HepG2 (cell line): ENCODE results near the gene PARG. TPM values are rescaled to one million over a fixed set of nuclear protein-coding genes. Genes with fewer than 3 reads are reported as not detected.
"Not testable (repeated sequence)": the region's sequence is repeated elsewhere in the genome, so short reads cannot be mapped to it uniquely, and the experiment has no call there.

Experiments
- ATAC-seq: fragments of 200-7000 bp; cut with Tn5 transposase; 3 replicates; pipeline ENCODE4 v1.9.1; 2020; ENCODE audit warnings: mild to moderate bottlenecking, moderate library complexity
- BruUV-seq: library from RNA; stranded (reverse); fragments of 400-500 nt; replicated peaks from 2 replicates; lab custom pipeline; 2021; lab: Mats Ljungman, UMichigan
- CTCF ChIA-PET: fragments of 300-600 bp; formaldehyde crosslinking; extraction: SDS; loops from one replicate; lab custom pipeline; 2021; ENCODE audit warnings: low total read pairs, inconsistent platforms, low intra/inter-chr PET ratio; lab: Yijun Ruan, JAX
- POLR2A ChIA-PET: fragments of 350-600 bp; sonication (Branson Sonifier 250); formaldehyde crosslinking; loops from one replicate; lab custom pipeline; 2020; ENCODE audit warnings: antibody characterized with exemption, inconsistent platforms; lab: Yijun Ruan, JAX
- DNase-seq: peaks from one replicate; pipeline ENCODE4 v3.0.0-alpha.2; 2015; ENCODE audit warnings: low spot score
- FAIRE-seq: peaks from 3 replicates; lab custom pipeline; 2011; peaks lifted over from hg19 to GRCh38; lab: Jason Lieb, UNC
- H2AFZ ChIP-seq: one replicate; pipeline ENCODE4 v1.6.1; 2011; ENCODE audit warnings: low read length, inconsistent platforms
- H3K27ac ChIP-seq: fragments of 300-600 bp; 3 replicates; pipeline ENCODE4 v1.8.0; 2011; ENCODE audit warnings: mixed run types, mild to moderate bottlenecking, mixed read lengths, low read length, inconsistent platforms; ENCODE audit not compliant: insufficient read depth; ENCODE audit errors: extremely low read length
- H3K27me3 ChIP-seq, 2 experiments: fragments of 200-600 bp in 1 of 2; 2 replicates in 1 of 2; 3 replicates in 1 of 2; pipeline versions ENCODE4 v1.6.0 to v1.8.0; 2011; ENCODE audit warnings: low read length in 2 of 2, mild to moderate bottlenecking in 2 of 2, moderate library complexity in 2 of 2, inconsistent platforms in 1 of 2; ENCODE audit not compliant: insufficient read depth in 2 of 2, control insufficient read depth in 1 of 2
- H3K36me3 ChIP-seq, 2 experiments: fragments of 200-600 bp in 1 of 2; replicated peaks in 1 of 2; 2 replicates in 1 of 2; 3 replicates in 1 of 2; pipeline versions ENCODE4 v1.5.1 to v1.8.0; 2011; ENCODE audit warnings: low read length in 2 of 2, inconsistent platforms in 1 of 2; ENCODE audit not compliant: insufficient read depth in 2 of 2, control insufficient read depth in 1 of 2
- H3K4me1 ChIP-seq: 2 replicates; pipeline ENCODE4 v1.5.1; 2012; ENCODE audit warnings: low read length, inconsistent platforms; ENCODE audit not compliant: insufficient read depth
- H3K4me2 ChIP-seq: 2 replicates; pipeline ENCODE4 v1.6.0; 2011; ENCODE audit warnings: low read depth, low read length, inconsistent platforms
- H3K4me3 ChIP-seq, 3 experiments: fragments of 200-600 bp in 1 of 3; sonication (generic), shearing (Covaris generic) in 1 of 3; replicated peaks in 1 of 3; 2 replicates each; pipeline ENCODE4 v1.5.1; 2011 to 2016; ENCODE audit warnings: low read length in 3 of 3, inconsistent platforms in 2 of 3, low read depth in 2 of 3, mild to moderate bottlenecking in 2 of 3, control low read depth in 1 of 3, mixed read lengths in 1 of 3; ENCODE audit not compliant: insufficient read depth in 1 of 3
- H3K79me2 ChIP-seq: one replicate; pipeline ENCODE4 v1.6.1; 2011; ENCODE audit warnings: low read length, inconsistent platforms; ENCODE audit not compliant: insufficient read depth
- H3K9ac ChIP-seq: 2 replicates; pipeline ENCODE4 v1.6.0; 2011; ENCODE audit warnings: mild to moderate bottlenecking, low read depth, low read length, inconsistent platforms; ENCODE audit not compliant: insufficient read depth
- H3K9me3 ChIP-seq: 2 replicates; pipeline ENCODE4 v1.5.1; 2012; ENCODE audit warnings: mild to moderate bottlenecking, low read length
- H4K20me1 ChIP-seq: 2 replicates; pipeline ENCODE4 v1.6.0; 2011; ENCODE audit warnings: inconsistent platforms, mild to moderate bottlenecking, low read length, moderate library complexity; ENCODE audit not compliant: insufficient read depth
- FOSL2 ChIP-seq: sonication (generic); formaldehyde crosslinking; IDR thresholded peaks from 2 replicates; pipeline ENCODE4 v1.4.0; 2020; ENCODE audit warnings: missing genetic modification reagents
- WGBS: methylation state at CpG from one replicate; pipeline ENCODE4 v1.1.6; 2017; ENCODE audit warnings: low lambda C conversion rate; 5-methylcytosine and 5-hydroxymethylcytosine counted together
- in situ Hi-C: cut with HindIII; loops from 2 replicates; pipeline ENCODE4 v1.10.0; 2017; ENCODE audit warnings: low pct_unique_long_range_greater_than_20kb; ENCODE audit not compliant: extremely low pct_ligation_motif_present
- intact Hi-C: fragments of 100-400 bp; cut with micrococcal nuclease; formaldehyde crosslinking; loops from one replicate; pipeline ENCODE4 v1.10.0; 2022; ENCODE audit not compliant: unreplicated experiment
- polyA plus RNA-seq, 8 experiments: library from polyadenylated mRNA; depleted of rRNA in 3 of 8; stranded (reverse) in 7 of 8; unstranded in 1 of 8; fragments of >200 nt; fragmentation: Illumina TruSeq in 4 of 8; extraction: Trizol in 4 of 8; gene quantifications; 2 replicates each; pipeline versions ENCODE4 v1.2.1 to v1.2.3, GENCODE V29; 2011 to 2016; ENCODE audit warnings: low read depth in 4 of 8, missing spikeins in 1 of 8, mixed read lengths in 1 of 8; ENCODE audit not compliant: insufficient read depth in 1 of 8
- total RNA-seq, 5 experiments: library from RNA; depleted of rRNA; stranded (reverse); fragments of >200 nt; fragmentation: Illumina TruSeq; extraction: Trizol; gene quantifications; 2 replicates each; pipeline ENCODE4 v1.2.3, GENCODE V29; 2016; ENCODE audit warnings: low read depth in 1 of 5

The PARG gene
- total and polyA plus RNA-seq, 2 of the 13 experiments (the other 11 are each of a cell fraction or from before 2014, with no cell fraction given) = 11.4 to 37.2 TPM

DNA sequence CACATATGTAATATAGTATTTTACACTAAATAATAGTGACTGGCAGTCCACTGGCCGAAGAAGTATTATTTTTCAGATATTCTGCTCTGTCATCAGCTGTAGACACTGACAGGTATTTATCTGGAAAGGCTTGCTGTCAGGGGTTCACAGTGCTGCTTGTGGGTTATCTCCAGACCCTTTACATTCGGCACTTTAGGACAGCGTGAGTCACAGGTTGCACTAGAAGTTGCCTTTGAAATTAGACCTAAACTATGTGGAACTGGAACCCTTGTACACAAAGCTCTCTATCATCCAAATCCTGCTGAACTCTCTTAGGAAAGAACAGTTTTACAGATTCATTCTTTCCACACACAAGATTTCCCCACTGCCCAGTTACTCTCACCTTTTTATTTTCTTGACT lies 30.3 kb upstream of the PARG start:
- H3K4me2 ChIP-seq, H4K20me1 ChIP-seq, H3K36me3 ChIP-seq, FAIRE-seq, intact Hi-C loops, H3K9me3 ChIP-seq, H3K9ac ChIP-seq, H3K27ac ChIP-seq, H3K79me2 ChIP-seq, H2AFZ ChIP-seq, BruUV-seq, POLR2A ChIA-PET, in situ Hi-C loops, H3K4me1 ChIP-seq, CTCF ChIA-PET, H3K27me3 ChIP-seq, H3K4me3 ChIP-seq: not testable (repeated sequence)
- WGBS = 70% methylated on average over 3 of the region's 3 CpGs
- DNase-seq (peak; percentile 4), ATAC-seq (peak; percentile 78)
- TF ChIP-seq FOSL2 (CRISPR knock-in tag) = peak; percentile 44; the same call in 1 of the 2 replicates

- in situ Hi-C loops, BruUV-seq, H3K27ac ChIP-seq, H3K9me3 ChIP-seq, H3K27me3 ChIP-seq, H3K36me3 ChIP-seq, H4K20me1 ChIP-seq, DNase-seq, H3K79me2 ChIP-seq, intact Hi-C loops, FAIRE-seq, H3K9ac ChIP-seq, H2AFZ ChIP-seq, H3K4me1 ChIP-seq, POLR2A ChIA-PET, H3K4me3 ChIP-seq, H3K4me2 ChIP-seq, CTCF ChIA-PET: not testable (repeated sequence)
- WGBS = 68% methylated on average over 2 of the region's 2 CpGs
- ATAC-seq = peak; percentile 42; the same call in 1 of the 3 replicates
These were observed 29.6 kb upstream of the PARG start for GRCh38 chr10:49971466-49971865.

DNA sequence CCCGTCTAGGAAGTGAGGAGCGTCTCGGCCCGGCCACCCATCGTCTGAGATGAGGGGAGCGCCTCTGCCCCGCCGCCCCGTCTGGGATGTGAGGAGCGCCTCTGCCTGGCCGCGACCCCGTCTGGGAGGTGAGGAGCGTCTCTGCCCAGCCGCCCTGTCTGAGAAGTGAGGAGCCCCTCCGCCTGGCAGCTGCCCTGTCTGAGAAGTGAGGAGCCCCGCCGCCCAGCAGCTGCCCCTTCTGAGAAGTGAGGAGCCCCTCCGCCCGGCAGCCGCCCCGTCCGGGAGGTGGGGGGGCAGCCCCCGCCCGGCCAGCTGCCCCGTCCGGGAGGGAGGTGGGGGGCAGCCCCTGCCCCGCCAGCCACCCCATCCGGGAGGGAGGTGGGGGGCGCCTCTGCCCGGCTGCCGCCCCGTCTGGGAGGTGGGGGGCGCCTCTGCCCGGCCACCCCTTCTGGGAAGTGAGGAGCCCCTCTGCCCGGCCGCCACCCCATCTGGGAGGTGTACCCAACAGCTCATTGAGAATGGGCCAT lies 28.6 kb upstream of the PARG start:
- H3K79me2 ChIP-seq, FAIRE-seq, intact Hi-C loops, H4K20me1 ChIP-seq, H3K36me3 ChIP-seq, CTCF ChIA-PET, H3K4me2 ChIP-seq, DNase-seq, H3K4me1 ChIP-seq, BruUV-seq, ATAC-seq, H3K9ac ChIP-seq, H3K9me3 ChIP-seq, H3K27ac ChIP-seq, H2AFZ ChIP-seq, POLR2A ChIA-PET, H3K27me3 ChIP-seq, H3K4me3 ChIP-seq, in situ Hi-C loops: not testable (repeated sequence)
- 65% methylated on average over 4 of the region's 37 CpGs for WGBS
